Left lung (tissue), 10 donors: Measurements from ENCODE around the gene CHRNA4. TPM values are rescaled to one million over a fixed set of nuclear protein-coding genes. Genes with fewer than 3 reads are reported as not detected.
A peak's percentile ranks its signal among the peaks of the same experiment; 100 is the strongest.

ENCODE experiments used
- ATAC-seq: fragments of 200-7000 bp; cut with Tn5 transposase; one replicate; pipeline ENCODE4 v1.9.1; 2020; ENCODE audit warnings: moderate library complexity
- DNase-seq, 4 donors: peaks; one replicate each; pipeline ENCODE4 v3.0.0-alpha.2; 2013 to 2020
- H3K27ac ChIP-seq, 2 donors: fragments of 200-600 bp; sonication (generic) in 1 of 2; one replicate each; pipeline versions ENCODE4 v1.5.0 to v1.8.0; 2020 to 2021
- H3K27me3 ChIP-seq, 2 donors: fragments of 200-600 bp; sonication (generic) in 1 of 2; one replicate each; pipeline versions ENCODE4 v1.5.0 to v1.8.0; 2020 to 2021
- H3K36me3 ChIP-seq, 2 donors: fragments of 200-600 bp; sonication (generic) in 1 of 2; one replicate each; pipeline versions ENCODE4 v1.5.0 to v1.8.0; 2020 to 2021
- H3K4me1 ChIP-seq, 2 donors: fragments of 200-600 bp; one replicate each; pipeline ENCODE4 v1.8.0; 2021
- H3K4me3 ChIP-seq, 2 donors: fragments of 200-600 bp; sonication (generic) in 1 of 2; one replicate each; pipeline versions ENCODE4 v1.5.0 to v1.8.0; 2020 to 2021; ENCODE audit warnings: mild to moderate bottlenecking in 1 of 2
- H3K9me3 ChIP-seq, 2 donors: fragments of 200-600 bp; sonication (generic) in 1 of 2; one replicate each; pipeline versions ENCODE4 v1.5.0 to v1.8.0; 2020 to 2021
- CTCF ChIP-seq, 2 donors: fragments of 200-600 bp; sonication (generic) in 1 of 2; IDR thresholded peaks; one replicate each; pipeline versions ENCODE4 v1.5.0 to v1.8.0; 2021; ENCODE audit warnings: antibody characterized with exemption in 2 of 2
- intact Hi-C, 2 donors: fragments of 100-400 bp; cut with DNase I; formaldehyde crosslinking; loops; one replicate each; pipeline versions ENCODE4 v1.11.2 to v1.14.2; 2022
- polyA plus RNA-seq, 6 donors: library from polyadenylated mRNA; unstranded; fragments of 120-200 nt; gene quantifications; one replicate each; pipeline ENCODE4 v1.2.1, GENCODE V29; 2013; ENCODE audit not compliant: insufficient read length in 6 of 6
- total RNA-seq, 2 donors: library from RNA; stranded (reverse); fragmentation: NEBNext Ultra II Directional; extraction: Animal tissue kit (Norgen Biotek cat#: 25700); gene quantifications; one replicate each; pipeline ENCODE4 v1.2.1, GENCODE V29; 2021
- donor health status: DM: no; HTN: yes; CAD: no.
- donor health status: DM: no; HTN: no; CAD: no.

The CHRNA4 gene
- total and polyA plus RNA-seq, 8 donors = 0.16 to 1.3 (median 1.00) TPM; not detected in 2

GRCh38 chr20:63293871-63294535, 67.1 kb downstream of the CHRNA4 start:
- intact Hi-C loops = no loop called here
- no peak for ATAC-seq

DNA sequence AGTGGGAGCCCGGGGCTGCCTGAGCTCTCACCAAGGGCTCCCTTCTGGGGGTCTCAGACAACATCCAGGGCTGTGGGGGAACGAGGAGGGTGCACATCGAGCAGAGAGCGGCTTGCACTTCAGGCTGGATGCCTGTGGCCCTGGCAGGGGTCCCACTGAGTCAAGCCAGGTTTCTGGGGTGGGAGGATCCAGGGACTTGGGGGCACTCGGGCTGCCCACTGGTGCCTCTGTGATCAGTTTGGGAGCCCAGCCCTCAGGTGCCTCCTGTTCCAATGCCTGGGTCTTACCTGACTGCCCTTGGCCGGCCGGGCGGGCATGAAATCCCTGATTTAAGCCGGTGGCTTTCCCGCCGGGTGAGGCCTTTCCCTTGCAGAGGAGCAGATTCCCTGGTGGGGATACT, 67.7 kb downstream of the CHRNA4 start:
- peaks cover 0 to 16% of the 10 kb centered on the region in 2 donors for H3K36me3 ChIP-seq
- DNase-seq (peak in 1 of 4 donors; percentile 66), ATAC-seq (no peak)
- no peaks in the 10 kb centered on the region for H3K9me3 ChIP-seq
- no peak overlapping the region for H3K27ac ChIP-seq
- H3K27me3 ChIP-seq = peaks cover 16 to 66% of the 10 kb centered on the region in 2 donors
- no peak overlapping the region for H3K4me3 ChIP-seq
- TF ChIP-seq CTCF (IDR thresholded peaks at IDR 0.05) = no peak
- intact Hi-C loops = no loop called here
- H3K4me1 ChIP-seq = no peaks in the 10 kb centered on the region

More at GRCh38 chr20:63293871-63294535, 67.1 kb downstream of the CHRNA4 start:
- Histone ChIP-seq H3K9me3 (no peaks in the 10 kb centered on the region), H3K27ac (no peak overlapping the region), H3K27me3 (peaks cover 16 to 72% of the 10 kb centered on the region in 2 donors), H3K4me1 (no peaks in the 10 kb centered on the region), H3K36me3 (peaks cover 0 to 10% of the 10 kb centered on the region in 2 donors), H3K4me3 (no peak overlapping the region)
- peak in 1 of 4 donors; percentile 55 for DNase-seq
- no peak for TF ChIP-seq CTCF (IDR thresholded peaks at IDR 0.05)

Other genes with a start within 250 kb of the CHRNA4 start
- 10 to 100 TPM; 36.3 to 36.9 TPM for gene YTHDF1, start 145.2 kb downstream of the CHRNA4 start, total RNA-seq
- 10 to 100 TPM; 34.3 to 43.3 (median 36.2) TPM for gene YTHDF1, start 145.2 kb downstream of the CHRNA4 start, polyA plus RNA-seq
- under 1 TPM; 0.29 to 0.64 TPM for gene BIRC7, start 125.4 kb downstream of the CHRNA4 start, total RNA-seq
- gene BIRC7, start 125.4 kb downstream of the CHRNA4 start, polyA plus RNA-seq = under 1 TPM in 2 of 6 donors, not detected in 4; 0.24 to 0.55 TPM
- gene NKAIN4, start 106.9 kb downstream of the CHRNA4 start, total RNA-seq = 1 to 10 TPM in 1 of 2 donors, not detected in 1; 1.1 TPM
- 10 to 100 TPM in 2 of 6 donors, 1 to 10 TPM in 4; 6.0 to 18.1 (median 8.4) TPM for gene NKAIN4, start 106.9 kb downstream of the CHRNA4 start, polyA plus RNA-seq
- 10 to 100 TPM; 78.1 to 87.5 TPM for gene ARFGAP1, start 88.5 kb downstream of the CHRNA4 start, total RNA-seq
- 10 to 100 TPM; 53.1 to 87.2 (median 66.5) TPM for gene ARFGAP1, start 88.5 kb downstream of the CHRNA4 start, polyA plus RNA-seq
- not detected for gene COL20A1, start 68.2 kb downstream of the CHRNA4 start, total RNA-seq
- under 1 TPM; 0.08 to 0.31 (median 0.24) TPM for gene COL20A1, start 68.2 kb downstream of the CHRNA4 start, polyA plus RNA-seq
- gene KCNQ2, start 111.3 kb upstream of the CHRNA4 start, total RNA-seq = not detected
- gene KCNQ2, start 111.3 kb upstream of the CHRNA4 start, polyA plus RNA-seq = 10 to 100 TPM in 4 of 6 donors, 1 to 10 TPM in 2; 8.4 to 19.1 (median 14.1) TPM
- under 1 TPM; 0.47 to 0.50 TPM for gene EEF1A2, start 137.7 kb upstream of the CHRNA4 start, total RNA-seq
- gene EEF1A2, start 137.7 kb upstream of the CHRNA4 start, polyA plus RNA-seq = under 1 TPM; 0.27 to 0.62 (median 0.31) TPM
- 100 to 1,000 TPM; 233 to 662 TPM for gene PPDPF, start 159.4 kb upstream of the CHRNA4 start, total RNA-seq
- gene PPDPF, start 159.4 kb upstream of the CHRNA4 start, polyA plus RNA-seq = 100 to 1,000 TPM; 155 to 417 (median 277) TPM
- 1 to 10 TPM; 4.5 to 7.3 TPM for gene PTK6, start 176.0 kb upstream of the CHRNA4 start, total RNA-seq
- gene PTK6, start 176.0 kb upstream of the CHRNA4 start, polyA plus RNA-seq = under 1 TPM; 0.53 to 0.75 (median 0.72) TPM
- not detected for gene SRMS, start 186.4 kb upstream of the CHRNA4 start, total RNA-seq
- under 1 TPM in 5 of 6 donors, not detected in 1; 0.08 to 0.27 (median 0.18) TPM for gene SRMS, start 186.4 kb upstream of the CHRNA4 start, polyA plus RNA-seq
- gene FNDC11, start 192.8 kb upstream of the CHRNA4 start, total RNA-seq = under 1 TPM; 0.23 to 0.60 TPM
- under 1 TPM; 0.52 to 0.84 (median 0.71) TPM for gene FNDC11, start 192.8 kb upstream of the CHRNA4 start, polyA plus RNA-seq
- 10 to 100 TPM; 45.8 to 53.3 TPM for gene HELZ2, start 212.9 kb upstream of the CHRNA4 start, total RNA-seq
- gene HELZ2, start 212.9 kb upstream of the CHRNA4 start, polyA plus RNA-seq = 10 to 100 TPM; 14.0 to 24.5 (median 18.7) TPM